Measurements from ENCODE around the gene KRTAP12-2.
"Not testable (repeated sequence)": the region's sequence is repeated elsewhere in the genome, so short reads cannot be mapped to it uniquely, and the experiment has no call there.

GRCh38 chr21:44627181-44627822, 39.4 kb downstream of the KRTAP12-2 start:
- TF ChIP-seq, protein P1, sequence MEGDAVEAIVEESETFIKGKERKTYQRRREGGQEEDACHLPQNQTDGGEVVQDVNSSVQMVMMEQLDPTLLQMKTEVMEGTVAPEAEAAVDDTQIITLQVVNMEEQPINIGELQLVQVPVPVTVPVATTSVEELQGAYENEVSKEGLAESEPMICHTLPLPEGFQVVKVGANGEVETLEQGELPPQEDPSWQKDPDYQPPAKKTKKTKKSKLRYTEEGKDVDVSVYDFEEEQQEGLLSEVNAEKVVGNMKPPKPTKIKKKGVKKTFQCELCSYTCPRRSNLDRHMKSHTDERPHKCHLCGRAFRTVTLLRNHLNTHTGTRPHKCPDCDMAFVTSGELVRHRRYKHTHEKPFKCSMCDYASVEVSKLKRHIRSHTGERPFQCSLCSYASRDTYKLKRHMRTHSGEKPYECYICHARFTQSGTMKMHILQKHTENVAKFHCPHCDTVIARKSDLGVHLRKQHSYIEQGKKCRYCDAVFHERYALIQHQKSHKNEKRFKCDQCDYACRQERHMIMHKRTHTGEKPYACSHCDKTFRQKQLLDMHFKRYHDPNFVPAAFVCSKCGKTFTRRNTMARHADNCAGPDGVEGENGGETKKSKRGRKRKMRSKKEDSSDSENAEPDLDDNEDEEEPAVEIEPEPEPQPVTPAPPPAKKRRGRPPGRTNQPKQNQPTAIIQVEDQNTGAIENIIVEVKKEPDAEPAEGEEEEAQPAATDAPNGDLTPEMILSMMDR (IDR thresholded peaks at IDR 0.05; ENCODE audit: low read depth, low read length) = not testable (repeated sequence)
- TF ChIP-seq EZH2phosphoT487 (IDR thresholded peaks at IDR 0.05; ENCODE audit: low read depth) = not testable (repeated sequence)

All from OCI-LY3 (cell line).